H1 (cell line): Measurements from ENCODE around the gene GPSM3. TPM values are rescaled to one million over a fixed set of nuclear protein-coding genes. Genes with fewer than 3 reads are reported as not detected.

Experiments
- ASH2L ChIP-seq: fragments of 200-600, 300-600 bp; sonication (generic); IDR thresholded peaks from one replicate; pipeline ENCODE4 v1.7.1; 2017; ENCODE audit warnings: low read length
- ATF3 ChIP-seq: IDR thresholded peaks from 2 replicates; pipeline ENCODE4 v1.6.1; 2011; ENCODE audit warnings: low read depth, mild to moderate bottlenecking, low read length; ENCODE audit not compliant: insufficient read depth
- CTCF ChIP-seq, 3 experiments: IDR thresholded peaks; 1 replicate in 2 of 3; 2 replicates in 1 of 3; pipeline versions ENCODE4 v1.5.1 to v1.6.1; 2011; ENCODE audit warnings: low read length in 3 of 3, mild to moderate bottlenecking in 3 of 3, inconsistent platforms in 2 of 3, low read depth in 1 of 3, moderate library complexity in 1 of 3; ENCODE audit not compliant: insufficient read depth in 1 of 3; ENCODE audit errors: control extremely low read depth in 1 of 3
- EP300 ChIP-seq, 2 experiments: IDR thresholded peaks; 1 replicate in 1 of 2; 2 replicates in 1 of 2; pipeline ENCODE4 v1.6.1; 2011 to 2012; ENCODE audit warnings: low read depth in 2 of 2, low read length in 2 of 2, mild to moderate bottlenecking in 2 of 2, borderline replicate concordance in 1 of 2, inconsistent platforms in 1 of 2, moderate library complexity in 1 of 2
- EZH2 ChIP-seq: fragments of 200-600 bp; sonication (generic); IDR thresholded peaks from 2 replicates; pipeline ENCODE4 v1.7.1; 2012; ENCODE audit warnings: low read depth, mild to moderate bottlenecking, moderate library complexity, low read length, inconsistent platforms; ENCODE audit not compliant: severe bottlenecking
- FOSL1 ChIP-seq: IDR thresholded peaks from 2 replicates; pipeline ENCODE4 v1.6.1; 2011; ENCODE audit warnings: mild to moderate bottlenecking, low read depth, low read length, moderate library complexity; ENCODE audit not compliant: insufficient read depth
- GTF2F1 ChIP-seq: IDR thresholded peaks from 2 replicates; pipeline ENCODE4 v1.6.1; 2012; ENCODE audit warnings: low read depth, low read length, improper control_type of control experiment, borderline replicate concordance
- POLR2A ChIP-seq, 2 experiments: IDR thresholded peaks; 1 replicate in 1 of 2; 2 replicates in 1 of 2; pipeline ENCODE4 v1.6.1; 2011; ENCODE audit warnings: low read depth in 2 of 2, low read length in 2 of 2, mild to moderate bottlenecking in 2 of 2; ENCODE audit errors: control extremely low read depth in 1 of 2
- RAD21 ChIP-seq, 2 experiments: IDR thresholded peaks in 1 of 2; conservative IDR thresholded peaks in 1 of 2; 2 replicates each; pipeline ENCODE4 v1.6.1; 2011; ENCODE audit warnings: low read depth in 2 of 2, low read length in 2 of 2, improper control_type of control experiment in 1 of 2, inconsistent platforms in 1 of 2, mild to moderate bottlenecking in 1 of 2, moderate library complexity in 1 of 2
- RNF2 ChIP-seq: fragments of 200-900, 300-1000 bp; sonication (generic); IDR thresholded peaks from 2 replicates; pipeline ENCODE4 v1.7.1; 2016; ENCODE audit warnings: borderline replicate concordance, low read depth, mild to moderate bottlenecking, antibody characterized with exemption, low read length; ENCODE audit not compliant: poor library complexity, severe bottlenecking; ENCODE audit errors: missing control alignments
- ZNF274 ChIP-seq: IDR thresholded peaks from 2 replicates; pipeline ENCODE4 v1.7.0; 2012; ENCODE audit warnings: low read length, borderline replicate concordance; ENCODE audit errors: extremely low read depth
- polyA plus RNA-seq, 7 experiments: library from polyadenylated mRNA; depleted of rRNA in 3 of 7; stranded (reverse) in 5 of 7; unstranded in 2 of 7; fragments of >200 nt in 5 of 7; fragments of 200-250 nt in 2 of 7; gene quantifications; 1 replicate in 5 of 7; 2 replicates in 1 of 7; 4 replicates in 1 of 7; pipeline versions ENCODE4 v1.2.1 to v1.2.3, GENCODE V29; 2011 to 2013; ENCODE audit warnings: missing spikeins in 2 of 7, mixed read lengths in 2 of 7
- total RNA-seq: library from RNA; stranded (reverse); fragmentation: NEBNext Ultra II Directional; extraction: Animal tissue kit (Norgen Biotek cat#: 25700); gene quantifications from 2 replicates; pipeline ENCODE4 v1.2.1, GENCODE V29; 2021

GPSM3 gene
- total and polyA plus RNA-seq, 2 of the 8 experiments (the other 6 are each of a cell fraction or from before 2014, with no cell fraction given): 6.6 to 9.8 TPM

- TF ChIP-seq CTCF (IDR thresholded peaks at IDR 0.05; ENCODE audit: control extremely low read depth in 1 of 3, insufficient read depth in 1 of 3, low read depth in 1 of 3, low read length in 3 of 3) (peak in 1 of 3 experiments; percentile 25; a peak in 1 of 4 replicates), EP300 (IDR thresholded peaks at IDR 0.05; ENCODE audit: borderline replicate concordance in 1 of 2, low read depth in 2 of 2, low read length in 2 of 2) (peak in 1 of 2 experiments; percentile 62; a peak in 1 of 3 replicates), POLR2A (IDR thresholded peaks at IDR 0.05; ENCODE audit: control extremely low read depth in 1 of 2, low read depth in 2 of 2, low read length in 2 of 2) (no peak), ZNF274 (no peak), GTF2F1 (no peak), RNF2 (no peak), FOSL1 (no peak), ASH2L (peak; percentile 29), EZH2 (peak; percentile 33), RAD21 (IDR thresholded peaks at IDR 0.05 in 1 of 2, conservative IDR thresholded peaks at IDR 0.05 in 1 of 2; ENCODE audit: low read depth in 2 of 2, low read length in 2 of 2) (no peak; a peak in 1 of 4 replicates), ATF3 (no peak)
Measured at GRCh38 chr6:32149932-32150870, 42.2 kb downstream of the GPSM3 start (continued).
